GM23248 (cell line): ENCODE results near the gene IQCN. TPM values are rescaled to one million over a fixed set of nuclear protein-coding genes. Genes with fewer than 3 reads are reported as not detected.

Experiments
- DNase-seq: peaks from one replicate; pipeline ENCODE4 v3.0.0-alpha.2; 2015
- H2AFZ ChIP-seq: fragments of 200-600 bp; sonication (generic); 2 replicates; pipeline ENCODE4 v1.6.1; 2016; ENCODE audit warnings: antibody characterized with exemption
- H3F3A ChIP-seq: fragments of 200-600 bp; sonication (generic); 2 replicates; pipeline ENCODE4 v1.6.1; 2016; ENCODE audit warnings: mild to moderate bottlenecking, antibody characterized with exemption, mixed run types; ENCODE audit not compliant: insufficient read depth
- H3K27ac ChIP-seq: fragments of 200-600 bp; sonication (generic); 2 replicates; pipeline ENCODE4 v1.5.1; 2016; ENCODE audit warnings: mild to moderate bottlenecking
- H3K27me3 ChIP-seq: fragments of 200-600 bp; sonication (generic); replicated peaks from 2 replicates; pipeline ENCODE4 v1.6.1; 2016; ENCODE audit warnings: mild to moderate bottlenecking; ENCODE audit not compliant: insufficient read depth
- H3K36me3 ChIP-seq: fragments of 200-600 bp; sonication (generic); 2 replicates; pipeline ENCODE4 v1.6.1; 2016; ENCODE audit warnings: low read depth, mild to moderate bottlenecking
- H3K4me1 ChIP-seq: fragments of 200-600 bp; sonication (generic); 2 replicates; pipeline ENCODE4 v1.6.1; 2016; ENCODE audit warnings: mild to moderate bottlenecking; ENCODE audit not compliant: insufficient read depth
- H3K4me2 ChIP-seq: fragments of 200-600 bp; sonication (generic); one replicate; pipeline ENCODE4 v1.6.1; 2016; ENCODE audit warnings: mild to moderate bottlenecking; ENCODE audit not compliant: unreplicated experiment
- H3K4me3 ChIP-seq: fragments of 200-600 bp; sonication (generic); 2 replicates; pipeline ENCODE4 v1.5.1; 2016; ENCODE audit warnings: mild to moderate bottlenecking
- H3K79me2 ChIP-seq: fragments of 200-600 bp; sonication (generic); 2 replicates; pipeline ENCODE4 v1.6.1; 2016; ENCODE audit warnings: mild to moderate bottlenecking; ENCODE audit not compliant: insufficient read depth
- H3K9ac ChIP-seq: fragments of 200-600 bp; sonication (generic); 2 replicates; pipeline ENCODE4 v1.6.1; 2016; ENCODE audit warnings: mild to moderate bottlenecking
- H3K9me2 ChIP-seq: fragments of 200-600 bp; sonication (generic); 2 replicates; pipeline ENCODE4 v1.6.1; 2016; ENCODE audit warnings: mixed run types, mild to moderate bottlenecking, moderate library complexity; ENCODE audit not compliant: insufficient read depth
- H3K9me3 ChIP-seq: fragments of 200-600 bp; sonication (generic); one replicate; pipeline ENCODE4 v1.6.1; 2017; ENCODE audit warnings: low read depth
- H4K20me1 ChIP-seq: fragments of 200-600 bp; sonication (generic); 2 replicates; pipeline ENCODE4 v1.6.0; 2016; ENCODE audit not compliant: insufficient read depth
- EZH2 ChIP-seq: fragments of 200-600 bp; sonication (generic); IDR thresholded peaks from 2 replicates; pipeline ENCODE4 v1.6.1; 2018; ENCODE audit warnings: antibody characterized with exemption, mild to moderate bottlenecking; ENCODE audit not compliant: insufficient read depth, poor library complexity, severe bottlenecking
- EZH2phosphoT487 ChIP-seq: fragments of 200-600 bp; sonication (generic); IDR thresholded peaks from 2 replicates; pipeline ENCODE4 v1.6.1; 2018; ENCODE audit warnings: antibody characterized with exemption, moderate library complexity, mild to moderate bottlenecking, low read depth; ENCODE audit not compliant: insufficient read depth
- WGBS, 2 experiments: methylation state at CpG; one replicate each; pipeline ENCODE4 v1.1.6; 2015 to 2017; ENCODE audit warnings: low lambda C conversion rate in 2 of 2, low coverage in 1 of 2; ENCODE audit errors: missing lambda C conversion rate in 2 of 2; 5-methylcytosine and 5-hydroxymethylcytosine counted together
- in situ Hi-C: fragments of 300-500 bp; cut with MboI; formaldehyde crosslinking; loops from 2 replicates; pipeline ENCODE4 v1.15.0; 2020
- polyA plus RNA-seq: library from polyadenylated mRNA; unstranded; fragments of >200 nt; fragmentation: Nextera tagmentation; extraction: Ambion mirVana; gene quantifications from 2 replicates; pipeline ENCODE4 v1.2.1, GENCODE V29; 2016
- total RNA-seq: library from RNA; depleted of rRNA; stranded (reverse); fragments of >200 nt; shearing (Covaris generic); gene quantifications from 2 replicates; pipeline ENCODE4 v1.2.3, GENCODE V29; 2014

IQCN gene
- total and polyA plus RNA-seq, 2 experiments from 2014 or later = 0.11 to 0.16 TPM

- in situ Hi-C loops = no loop called here
- WGBS, 2 experiments = 61 to 62% methylated on average over 21 of the region's 21 CpGs
- H2AFZ ChIP-seq = no peak overlapping the region
- no peaks in the 10 kb centered on the region for H3K9me2 ChIP-seq
- DNase-seq = no peak
- no peaks in the 10 kb centered on the region for H3K36me3 ChIP-seq
- H3K4me3 ChIP-seq = no peak overlapping the region
- no peaks in the 10 kb centered on the region for H3K79me2 ChIP-seq
- peaks cover 13% of the 10 kb centered on the region for H3K4me1 ChIP-seq
- H3K4me2 ChIP-seq = no peak overlapping the region
- H3K9ac ChIP-seq = no peak overlapping the region
- H3K27me3 ChIP-seq = no peaks in the 10 kb centered on the region
- no peaks in the 10 kb centered on the region for H3K9me3 ChIP-seq
- TF ChIP-seq EZH2 (no peak), EZH2phosphoT487 (no peak)
- H3F3A ChIP-seq = peaks cover 30% of the 10 kb centered on the region
- no peak overlapping the region for H3K27ac ChIP-seq
- no peaks in the 10 kb centered on the region for H4K20me1 ChIP-seq
Observed at GRCh38 chr19:18286973-18287635, 12.9 kb upstream of the IQCN start.

- Histone ChIP-seq H3K9ac (no peak overlapping the region), H3K27ac (no peak overlapping the region), H3K4me2 (no peak overlapping the region), H3K27me3 (no peaks in the 10 kb centered on the region), H3K4me3 (no peak overlapping the region), H3K79me2 (peaks cover 6% of the 10 kb centered on the region), H2AFZ (no peak overlapping the region), H3F3A (peaks cover 16% of the 10 kb centered on the region; the same call in 1 of the 2 replicates), H3K36me3 (no peaks in the 10 kb centered on the region), H3K4me1 (peaks cover 9% of the 10 kb centered on the region), H3K9me3 (no peaks in the 10 kb centered on the region), H3K9me2 (no peaks in the 10 kb centered on the region), H4K20me1 (no peaks in the 10 kb centered on the region)
- DNase-seq = no peak
- in situ Hi-C loops = no loop called here
- TF ChIP-seq EZH2 (no peak), EZH2phosphoT487 (no peak)
- WGBS, 2 experiments = 78 to 87% methylated on average over 12 of the region's 12 CpGs
Observed at GRCh38 chr19:18284712-18285360, 10.6 kb upstream of the IQCN start.

- Histone ChIP-seq H3K27me3 (no peaks in the 10 kb centered on the region), H3K4me3 (no peak overlapping the region), H2AFZ (no peak overlapping the region), H3K9me3 (no peaks in the 10 kb centered on the region), H3K4me2 (no peak overlapping the region), H3K36me3 (peaks cover 8% of the 10 kb centered on the region), H3K9ac (no peak overlapping the region), H3K4me1 (peaks cover 15% of the 10 kb centered on the region), H3K27ac (no peak overlapping the region), H3K9me2 (no peaks in the 10 kb centered on the region), H3K79me2 (peaks cover 20% of the 10 kb centered on the region), H4K20me1 (peaks cover 8% of the 10 kb centered on the region; the same call in 1 of the 2 replicates), H3F3A (peaks cover 22% of the 10 kb centered on the region)
- TF ChIP-seq EZH2 (no peak), EZH2phosphoT487 (no peak)
- DNase-seq = no peak
- in situ Hi-C loops = no loop called here
- WGBS, 2 experiments = 98 to 99% methylated on average over 5 of the region's 5 CpGs
Observed at GRCh38 chr19:18283338-18283737, 9.1 kb upstream of the IQCN start.

- Histone ChIP-seq H3K4me1 (peaks cover 19% of the 10 kb centered on the region), H3K27ac (peak overlapping the region; percentile 99), H3K79me2 (peaks cover 26% of the 10 kb centered on the region), H3K9ac (peak overlapping the region; percentile 96), H3F3A (peaks cover 22% of the 10 kb centered on the region), H3K4me3 (peak overlapping the region; percentile 71), H3K9me2 (no peaks in the 10 kb centered on the region), H3K27me3 (no peaks in the 10 kb centered on the region), H3K9me3 (no peaks in the 10 kb centered on the region), H2AFZ (no peak overlapping the region), H4K20me1 (peaks cover 8% of the 10 kb centered on the region; the same call in 1 of the 2 replicates), H3K4me2 (peak overlapping the region; percentile 81), H3K36me3 (peaks cover 8% of the 10 kb centered on the region)
- no peak for TF ChIP-seq EZH2phosphoT487
- in situ Hi-C loops = no loop called here
- 61 to 73% methylated on average over 4 of the region's 4 CpGs for WGBS, 2 experiments
- no peak for DNase-seq
Observed at GRCh38 chr19:18282788-18283141, 8.5 kb upstream of the IQCN start.
